DMS53 treated with DMSO at 0.1 percent for 48 hours (cell line): ENCODE measurements around the gene GRID1.

ENCODE experiments used
- DNase-seq: peaks from one replicate; lab custom pipeline; 2025; ENCODE audit not compliant: unreplicated experiment; lab: John Stamatoyannopoulos, UW

Gene GRID1

DNA sequence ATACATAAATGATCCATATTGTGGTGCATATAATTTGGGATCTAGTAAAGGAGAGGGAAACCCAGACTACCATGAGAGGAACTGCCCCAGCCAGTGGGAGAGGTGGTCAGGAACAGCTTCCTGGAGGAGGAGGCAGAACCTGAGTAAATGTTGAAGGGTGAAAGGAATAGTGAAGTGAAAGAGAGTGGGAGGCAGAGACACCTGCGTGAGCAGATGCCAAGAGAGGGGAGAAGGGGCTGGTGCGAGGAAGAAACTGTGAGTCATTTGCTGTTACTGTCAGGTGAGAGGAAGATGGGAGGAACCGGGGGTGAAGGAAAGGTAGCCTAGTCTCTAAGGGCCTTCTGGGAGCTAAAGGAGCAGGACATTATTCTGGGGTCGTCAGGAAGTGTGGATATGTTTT is 294.8 kb downstream of the GRID1 start:
- DNase-seq = no peak

GRCh38 chr10:86071145-86071544 is 295.4 kb downstream of the GRID1 start:
- DNase-seq = no peak

DNA sequence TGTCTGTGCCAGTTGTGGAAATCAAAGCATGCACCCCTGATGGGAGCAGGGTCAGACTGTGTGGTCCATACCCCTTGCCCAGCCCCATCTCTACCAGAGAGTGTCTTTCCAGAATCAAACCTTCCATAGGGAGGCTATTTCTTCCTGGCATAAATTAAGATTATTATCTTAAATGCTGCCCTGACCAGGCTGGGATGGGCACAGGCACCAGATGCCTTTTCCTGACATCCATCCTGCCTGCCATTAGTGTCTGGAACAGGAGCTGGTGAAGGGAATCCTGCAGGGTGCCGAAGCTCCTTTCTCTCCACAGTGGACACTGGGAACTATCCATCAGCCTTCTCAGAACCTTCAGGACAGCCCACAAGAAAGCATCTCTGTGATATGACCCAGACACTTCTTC is 296.3 kb downstream of the GRID1 start:
- DNase-seq = no peak

- no peak for DNase-seq
Measured at GRCh38 chr10:86068231-86069054, 298.2 kb downstream of the GRID1 start.

GRCh38 chr10:86067436-86068050 is 299.1 kb downstream of the GRID1 start:
- DNase-seq = no peak

DNA sequence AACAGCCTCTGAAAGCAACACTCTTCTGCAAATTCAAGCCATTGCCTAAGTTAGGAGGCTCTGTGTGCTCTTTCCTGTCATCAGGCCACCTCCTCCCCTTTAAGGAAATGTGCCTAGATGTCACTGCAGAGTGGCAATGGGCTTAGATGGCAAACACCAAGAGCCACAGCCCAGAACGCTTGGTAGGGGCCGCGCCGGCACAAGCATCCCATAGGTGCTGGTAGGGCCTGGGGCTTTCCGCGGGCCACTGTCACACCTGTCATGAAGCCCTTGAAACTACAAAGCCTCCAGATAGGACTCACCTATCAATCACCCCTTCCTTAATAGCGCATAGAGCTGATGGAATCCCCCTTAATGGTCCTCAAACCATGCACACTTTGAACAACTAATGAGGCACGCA is 299.9 kb downstream of the GRID1 start:
- DNase-seq = no peak

DNA sequence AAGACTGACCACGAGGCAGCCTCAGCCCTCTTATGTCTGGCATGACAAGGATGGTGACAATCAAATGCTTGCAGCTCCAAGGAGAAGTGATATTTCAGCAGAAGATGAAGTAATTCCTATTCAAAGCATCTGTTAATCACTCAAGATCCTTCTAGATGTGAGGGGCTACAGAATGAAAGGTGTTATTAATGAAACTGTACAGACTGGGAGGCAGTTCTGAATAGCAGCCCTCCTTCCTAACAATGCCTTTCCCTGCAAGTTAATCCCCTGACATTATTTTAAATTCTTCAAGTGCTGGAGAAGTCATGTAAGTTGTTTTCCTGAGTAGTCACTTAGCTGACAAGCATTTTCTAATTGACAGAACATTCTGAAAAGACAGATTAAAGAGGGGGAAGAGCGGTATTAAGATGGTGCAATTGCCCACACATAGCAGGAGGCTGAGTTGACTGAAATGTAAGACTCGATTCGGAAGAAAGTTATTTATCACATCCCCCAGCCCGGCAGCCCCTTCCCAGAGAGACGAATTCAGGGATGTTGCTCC is 300.8 kb downstream of the GRID1 start:
- no peak for DNase-seq

DNA sequence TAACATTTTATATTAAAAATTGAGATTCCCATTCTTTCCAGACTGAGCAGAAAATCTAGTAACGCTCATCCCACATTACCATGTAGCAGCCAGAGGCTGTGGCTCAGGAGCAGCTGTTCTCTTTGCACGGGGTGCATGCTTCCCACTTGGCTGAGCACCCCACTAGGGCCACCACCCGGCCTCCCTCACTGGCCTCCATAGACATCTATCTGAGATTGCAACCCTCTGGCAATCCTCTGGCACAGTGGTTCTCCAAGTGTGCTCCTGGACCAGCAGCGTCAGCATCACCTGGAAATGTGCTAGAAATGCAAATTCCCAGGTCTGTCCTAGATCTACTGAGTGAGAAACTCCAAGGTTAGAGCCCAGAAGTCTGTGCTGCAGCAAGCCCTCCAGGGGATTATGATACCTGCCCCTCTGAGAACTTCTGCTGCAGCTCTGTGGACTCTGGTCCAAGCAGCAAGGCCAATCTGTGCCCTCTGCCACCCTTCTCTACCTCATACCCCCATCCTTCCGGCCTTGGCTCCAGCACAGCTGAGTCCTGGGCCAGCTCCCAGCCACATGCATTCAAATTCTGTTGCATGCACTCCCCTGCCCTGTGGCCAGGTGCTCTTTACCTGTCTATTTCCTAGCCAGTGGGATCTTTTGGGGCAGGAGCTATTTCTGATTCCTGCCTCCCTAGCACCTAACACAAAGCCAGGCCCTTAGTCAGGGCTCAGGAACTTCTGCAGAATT is 301.5 kb downstream of the GRID1 start:
- no peak for DNase-seq

- no peak for DNase-seq
Measured at GRCh38 chr10:86064219-86064618, 302.4 kb downstream of the GRID1 start.

- no peak for DNase-seq
Measured at GRCh38 chr10:86063341-86063740, 303.3 kb downstream of the GRID1 start.

DNA sequence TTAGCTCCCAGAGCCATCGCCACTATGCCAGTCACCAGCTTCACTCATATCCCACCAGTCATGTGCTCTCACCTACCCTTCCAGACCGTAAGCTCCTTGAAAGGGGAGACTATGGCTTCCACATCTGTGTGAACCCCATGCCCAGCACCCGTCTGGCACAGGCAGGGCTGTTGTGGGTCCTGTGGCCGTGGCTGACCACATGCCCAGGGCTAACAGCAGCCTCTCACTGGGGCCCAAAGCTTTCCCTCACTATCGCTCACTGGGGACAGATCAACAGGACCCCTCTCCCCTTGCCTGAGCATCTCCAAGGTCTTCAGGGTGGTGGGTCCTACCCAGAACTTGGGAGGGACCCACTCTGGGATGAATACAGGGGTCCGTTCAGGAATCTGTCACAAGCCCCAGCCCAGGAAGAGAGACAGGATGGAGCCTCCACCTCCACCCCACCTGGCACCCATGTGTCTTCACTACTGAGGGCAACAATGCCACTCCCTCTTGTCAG is 303.9 kb downstream of the GRID1 start:
- no peak for DNase-seq

DNA sequence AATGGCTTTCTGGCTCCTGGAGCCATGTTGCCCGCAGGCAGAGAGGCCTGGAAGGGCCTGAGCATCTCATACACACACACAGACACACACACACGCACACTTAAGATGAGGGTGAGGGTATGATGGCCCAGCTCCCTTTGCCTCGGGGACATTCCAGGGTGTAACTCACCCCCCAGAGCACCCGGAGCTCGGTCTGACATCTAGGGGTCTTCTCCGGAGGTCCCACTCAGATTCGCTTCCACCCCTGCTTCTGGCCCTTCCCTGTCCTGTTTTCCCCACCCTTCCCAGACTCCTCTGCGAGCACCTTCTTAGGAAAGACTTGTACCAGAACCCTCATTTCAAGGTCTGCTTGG is 304.4 kb downstream of the GRID1 start:
- no peak for DNase-seq

DNA sequence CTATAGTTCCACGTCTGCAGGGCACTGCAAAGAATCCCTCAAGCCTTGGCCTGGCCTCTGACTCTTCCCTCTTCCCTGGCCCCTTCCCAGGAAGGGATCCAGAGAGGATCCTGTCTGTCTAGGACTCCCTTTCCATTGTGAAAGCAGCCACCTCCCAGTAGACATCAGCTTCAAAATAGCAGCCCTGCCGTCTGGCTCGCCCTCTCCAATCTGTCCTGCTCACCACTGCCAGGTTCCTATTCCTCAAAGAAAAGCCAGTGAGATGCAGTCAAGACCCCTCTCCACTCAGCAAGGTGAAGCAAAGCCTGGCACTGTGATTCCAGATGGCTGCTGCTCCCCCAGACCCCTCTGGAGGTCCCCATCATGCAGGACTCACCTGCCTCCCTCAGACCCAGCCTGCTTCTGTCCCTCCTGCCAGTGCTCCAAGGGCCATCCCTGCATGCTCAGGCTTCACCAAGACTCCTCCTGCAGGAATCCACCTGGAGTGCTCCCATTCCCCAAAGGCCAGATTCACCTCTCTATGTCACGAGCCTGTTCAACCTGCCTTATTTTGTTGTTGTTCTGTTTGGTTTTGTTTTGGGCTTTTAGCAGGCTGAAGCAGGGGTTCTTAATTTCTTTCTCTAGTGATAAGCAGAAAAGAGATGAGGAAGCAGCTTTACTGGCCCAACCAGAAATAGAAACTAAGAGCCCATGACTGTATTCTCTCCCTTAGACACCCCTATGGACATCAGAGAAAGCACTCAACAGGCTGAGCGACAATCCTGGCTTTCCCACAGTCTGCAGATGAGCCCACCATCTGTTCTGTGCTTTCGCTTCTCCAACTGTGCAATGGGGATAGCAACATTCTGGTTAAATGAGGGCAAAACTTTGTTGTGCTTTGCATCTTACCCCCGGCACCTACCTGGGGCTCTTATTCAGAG is 305.1 kb downstream of the GRID1 start:
- DNase-seq = no peak

DNA sequence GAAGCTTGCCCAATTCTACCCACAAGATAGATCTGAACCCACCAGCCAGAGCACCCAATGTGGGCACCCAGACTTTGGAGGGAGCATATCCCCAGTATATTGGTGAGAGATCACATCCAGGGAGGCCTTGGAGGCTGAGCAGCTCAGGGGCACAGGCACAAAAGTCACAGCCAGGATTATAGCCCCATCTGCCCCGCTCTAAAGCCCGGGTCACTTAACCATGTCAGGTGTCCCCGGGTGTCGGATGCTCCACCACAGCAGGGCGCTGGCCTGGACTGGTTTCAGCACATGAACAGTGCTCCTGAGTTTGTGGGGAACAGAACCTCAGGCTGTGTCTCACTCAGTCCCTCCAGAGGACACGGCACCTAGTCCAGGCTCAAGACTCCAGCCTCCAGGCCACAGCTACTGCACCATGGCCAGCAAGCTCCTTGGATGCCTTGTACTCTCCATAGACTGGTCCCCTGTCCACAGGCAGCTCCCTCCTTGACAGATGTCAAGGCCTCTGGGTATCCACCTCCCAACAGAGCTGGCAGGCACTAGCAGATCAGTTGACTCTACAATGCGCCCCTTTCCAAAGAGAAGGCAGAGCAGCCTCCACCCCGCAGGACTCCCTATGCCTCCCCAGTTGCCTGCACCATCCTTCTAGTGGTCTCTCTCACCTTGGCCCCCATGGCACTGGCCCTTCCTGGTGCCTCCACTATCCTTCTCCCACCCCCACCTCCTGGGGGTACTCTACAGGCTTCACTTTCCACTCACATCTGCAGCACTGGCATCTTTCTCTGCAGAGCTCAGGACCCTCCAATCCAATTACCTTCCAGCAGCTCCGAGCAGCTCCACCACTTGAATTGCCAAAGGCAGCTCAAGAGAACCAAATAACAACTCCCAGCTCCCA is 306.0 kb downstream of the GRID1 start:
- no peak for DNase-seq

GRCh38 chr10:86059892-86060291 is 306.7 kb downstream of the GRID1 start:
- no peak for DNase-seq

DNA sequence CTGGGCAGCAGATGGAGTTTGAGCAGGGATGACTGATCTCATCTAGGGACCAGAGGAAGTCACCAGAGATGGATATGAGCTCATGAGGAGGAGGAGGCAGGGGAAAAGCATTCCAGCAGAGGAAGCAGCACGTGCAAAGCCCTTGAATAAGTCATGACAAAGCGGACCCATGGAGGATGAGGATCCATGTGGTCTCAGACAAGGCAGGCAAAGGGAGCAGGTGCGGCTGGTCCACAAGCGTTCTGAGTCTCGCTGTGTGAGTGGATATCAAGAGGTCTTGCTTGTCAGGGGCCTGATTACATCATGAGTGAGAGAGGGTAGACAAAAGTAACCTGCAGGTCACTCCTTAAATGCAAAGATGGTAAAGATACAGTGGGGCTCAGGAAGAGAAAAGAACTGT is 307.6 kb downstream of the GRID1 start:
- DNase-seq = no peak

GRCh38 chr10:86057708-86058107 is 308.9 kb downstream of the GRID1 start:
- no peak for DNase-seq

DNA sequence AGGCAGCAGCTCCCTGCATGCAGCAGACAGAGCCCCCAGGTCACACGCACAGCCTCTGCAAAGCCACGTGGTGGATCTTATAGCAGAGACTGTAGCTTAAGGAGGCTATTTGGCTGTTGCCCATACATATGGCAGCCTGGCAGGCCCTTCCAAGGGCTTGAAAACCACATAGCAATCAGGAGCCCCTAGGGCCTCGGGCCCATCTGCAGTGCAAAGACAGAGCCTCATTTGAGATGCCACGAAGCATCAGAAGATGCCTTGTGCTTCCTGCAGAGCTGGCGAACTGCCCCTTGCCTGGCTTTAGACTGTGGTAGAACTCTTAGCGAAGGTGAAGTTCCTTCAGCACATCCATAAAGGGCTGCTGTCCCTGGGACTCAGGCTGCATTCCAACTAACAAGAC is 309.9 kb downstream of the GRID1 start:
- DNase-seq = no peak

- no peak for DNase-seq
Measured at GRCh38 chr10:86055928-86056327, 310.7 kb downstream of the GRID1 start.

GRCh38 chr10:86053675-86054074 is 312.9 kb downstream of the GRID1 start:
- DNase-seq = no peak
